Epithelial cell of proximal tubule (primary cell): ENCODE data around the gene MUC6. TPM values are rescaled to one million over a fixed set of nuclear protein-coding genes. Genes with fewer than 3 reads are reported as not detected.

Source experiments
- DNase-seq: peaks from one replicate; pipeline ENCODE4 v3.0.0-alpha.2; 2011; ENCODE audit warnings: low read depth
- H3K4me3 ChIP-seq: 2 replicates; pipeline ENCODE4 v1.5.1; 2011; ENCODE audit warnings: low read depth, mild to moderate bottlenecking, low read length
- CTCF ChIP-seq: conservative IDR thresholded peaks from 2 replicates; pipeline ENCODE4 v1.5.1; 2012; ENCODE audit warnings: low read depth, mild to moderate bottlenecking, low read length
- total RNA-seq: library from RNA; depleted of rRNA; stranded (reverse); fragments of >200 nt; gene quantifications from 2 replicates; pipeline ENCODE4 v1.2.3, GENCODE V29; 2015

Gene MUC6
- total RNA-seq, 1 donor from 2014 or later = not detected

GRCh38 chr11:1054143-1055108 lies 17.9 kb upstream of the MUC6 start:
- no peak overlapping the region for H3K4me3 ChIP-seq
- no peak for TF ChIP-seq CTCF
- DNase-seq = no peak

GRCh38 chr11:1053121-1053901 lies 16.8 kb upstream of the MUC6 start:
- no peak for TF ChIP-seq CTCF
- DNase-seq = no peak
- H3K4me3 ChIP-seq = no peak overlapping the region

- DNase-seq = no peak
- H3K4me3 ChIP-seq = no peak overlapping the region
- no peak for TF ChIP-seq CTCF
Observed at GRCh38 chr11:1052133-1053011, 15.9 kb upstream of the MUC6 start.

GRCh38 chr11:1051356-1052132 lies 15.0 kb upstream of the MUC6 start:
- DNase-seq = no peak
- H3K4me3 ChIP-seq = no peak overlapping the region
- TF ChIP-seq CTCF = no peak

GRCh38 chr11:1050581-1051355 lies 14.2 kb upstream of the MUC6 start:
- no peak for DNase-seq
- H3K4me3 ChIP-seq = no peak overlapping the region
- TF ChIP-seq CTCF = peak; percentile 87
